ENCODE results near the gene STK10. TPM values are rescaled to one million over a fixed set of nuclear protein-coding genes. Genes with fewer than 3 reads are reported as not detected.

The STK10 gene
- total and polyA plus RNA-seq, 9 of the 15 experiments (the other 6 are each of a cell fraction or from before 2014, with no cell fraction given), result 0.30 to 6.7 (median 2.4) TPM

GRCh38 chr5:172187118-172188032 is 649 bp downstream of the STK10 start (continued):
- peak; percentile 31; the same call in 1 of the 2 replicates for TF ChIP-seq NKRF (IDR thresholded peaks at IDR 0.05; ENCODE audit: borderline replicate concordance)
- 0 out of 2 replicates have a peak, but pooled peaks have one; percentile 60 for TF ChIP-seq DPF2 (IDR thresholded peaks at IDR 0.05)
- TF ChIP-seq THAP12 (CRISPR knock-in tag; IDR thresholded peaks at IDR 0.05), result no peak
- TF ChIP-seq ZBTB40 (IDR thresholded peaks at IDR 0.05), result peak; percentile 72
- TF ChIP-seq ZBTB40 (CRISPR knock-in tag; IDR thresholded peaks at IDR 0.05), result no peak
- TF ChIP-seq NCOR1 (IDR thresholded peaks at IDR 0.05), result no peak
- TF ChIP-seq SMARCA5 (IDR thresholded peaks at IDR 0.05), result peak; percentile 53; the same call in 1 of the 2 replicates
- no peak for TF ChIP-seq HDAC8 (tag; IDR thresholded peaks at IDR 0.05)
- TF ChIP-seq KDM4B (IDR thresholded peaks at IDR 0.05; ENCODE audit: borderline replicate concordance in 2 of 2, low read depth in 1 of 2), result peak in 1 of 2 experiments; percentile 23; a peak in 1 of 4 replicates
- TF ChIP-seq ETV1 (tag; conservative IDR thresholded peaks at IDR 0.05; ENCODE audit: low read depth), result peak; percentile 57; the same call in 1 of the 2 replicates
- TF ChIP-seq RBM14 (IDR thresholded peaks at IDR 0.05; ENCODE audit: borderline replicate concordance, insufficient read depth, low read depth, low read length), result no peak
- peak; percentile 81; the same call in 1 of the 2 replicates for TF ChIP-seq PHF21A (IDR thresholded peaks at IDR 0.05; ENCODE audit: borderline replicate concordance, low read depth)
- TF ChIP-seq SMARCA4 (IDR thresholded peaks at IDR 0.05), result 0 out of 2 replicates have a peak, but pooled peaks have one; percentile 44
- peak; percentile 51 for TF ChIP-seq PHF20 (IDR thresholded peaks at IDR 0.05; ENCODE audit: partially characterized antibody)
